ENCODE measurements around the gene C11orf97. TPM values are rescaled to one million over a fixed set of nuclear protein-coding genes. Genes with fewer than 3 reads are reported as not detected.
"Not testable (repeated sequence)": the region's sequence is repeated elsewhere in the genome, so short reads cannot be mapped to it uniquely, and the experiment has no call there.

The C11orf97 gene
- total RNA-seq, 1 donor from 2014 or later: not detected

GRCh38 chr11:94525546-94526324, 13.5 kb downstream of the C11orf97 start:
- DNase-seq (ENCODE audit: low spot score): peak; percentile 66

GRCh38 chr11:94526645-94527438, 14.6 kb downstream of the C11orf97 start:
- no peak for DNase-seq (ENCODE audit: low spot score)

GRCh38 chr11:94528551-94528950, 16.3 kb downstream of the C11orf97 start:
- no peak for DNase-seq (ENCODE audit: low spot score)

GRCh38 chr11:94532211-94532610, 19.9 kb downstream of the C11orf97 start:
- no peak for DNase-seq (ENCODE audit: low spot score)

GRCh38 chr11:94533206-94533605, 20.9 kb downstream of the C11orf97 start:
- no peak for DNase-seq (ENCODE audit: low spot score)

- no peak for DNase-seq (ENCODE audit: low spot score)
These were observed 21.7 kb downstream of the C11orf97 start for GRCh38 chr11:94533696-94534630.

- DNase-seq (ENCODE audit: low spot score): no peak
These were observed 24.1 kb downstream of the C11orf97 start for GRCh38 chr11:94536386-94536785.

- no peak for DNase-seq (ENCODE audit: low spot score)
These were observed 24.9 kb downstream of the C11orf97 start for GRCh38 chr11:94537031-94537600.

- DNase-seq (ENCODE audit: low spot score): no peak
These were observed 27.2 kb downstream of the C11orf97 start for GRCh38 chr11:94539420-94539819.

- peak; percentile 88 for DNase-seq (ENCODE audit: low spot score)
These were observed 31.7 kb downstream of the C11orf97 start, which contains the start of gene FUT4 for GRCh38 chr11:94543695-94544645. Gene FUT4, plus strand, starts transcription at chr11:94543921. Its CDS starts 213 bp downstream, at chr11:94544134.

- peak; percentile 53 for DNase-seq (ENCODE audit: low spot score)
These were observed 32.5 kb downstream of the C11orf97 start for GRCh38 chr11:94544646-94545263.

GRCh38 chr11:94545264-94546161, 33.3 kb downstream of the C11orf97 start:
- no peak for DNase-seq (ENCODE audit: low spot score)

GRCh38 chr11:94546162-94546470, 33.9 kb downstream of the C11orf97 start:
- no peak for DNase-seq (ENCODE audit: low spot score)

GRCh38 chr11:94546886-94547285, 34.6 kb downstream of the C11orf97 start:
- no peak for DNase-seq (ENCODE audit: low spot score)

GRCh38 chr11:94549146-94549545, 36.9 kb downstream of the C11orf97 start:
- no peak for DNase-seq (ENCODE audit: low spot score)

GRCh38 chr11:94550513-94550912, 38.3 kb downstream of the C11orf97 start:
- no peak for DNase-seq (ENCODE audit: low spot score)

- no peak for DNase-seq (ENCODE audit: low spot score)
These were observed 41.7 kb downstream of the C11orf97 start for GRCh38 chr11:94553938-94554337.

GRCh38 chr11:94555752-94556329, 43.6 kb downstream of the C11orf97 start:
- not testable (repeated sequence) for DNase-seq (ENCODE audit: low spot score)
